Measurements from ENCODE around the gene CCDC137. TPM values are rescaled to one million over a fixed set of nuclear protein-coding genes. Genes with fewer than 3 reads are reported as not detected.

Gene CCDC137
- total RNA-seq, 2 donors from 2014 or later: 3.8 to 5.1 TPM

- Histone ChIP-seq H3K4me1 (no peaks in the 10 kb centered on the region), H3K36me3 (no peaks in the 10 kb centered on the region), H3K9me3 (no peaks in the 10 kb centered on the region), H3K4me3 (no peak overlapping the region), H3K27me3 (no peaks in the 10 kb centered on the region), H3K27ac (no peak overlapping the region)
- TF ChIP-seq CTCF (IDR thresholded peaks at IDR 0.05): no peak
- DNase-seq (ENCODE audit: low spot score): no peak
These were observed 24.6 kb upstream of the CCDC137 start for GRCh38 chr17:81641825-81642489.

GRCh38 chr17:81644496-81644895 is 22.0 kb upstream of the CCDC137 start:
- Histone ChIP-seq H3K27me3 (peaks cover 4 to 9% of the 10 kb centered on the region in 2 donors), H3K4me1 (no peaks in the 10 kb centered on the region), H3K27ac (no peak overlapping the region), H3K36me3 (no peaks in the 10 kb centered on the region), H3K9me3 (peaks cover 0 to 6% of the 10 kb centered on the region in 2 donors), H3K4me3 (no peak overlapping the region)
- no peak for DNase-seq (ENCODE audit: low spot score)
- no peak for TF ChIP-seq CTCF (IDR thresholded peaks at IDR 0.05)

GRCh38 chr17:81644976-81645952 is 21.3 kb upstream of the CCDC137 start:
- no peak for TF ChIP-seq CTCF (IDR thresholded peaks at IDR 0.05)
- Histone ChIP-seq H3K36me3 (no peaks in the 10 kb centered on the region), H3K27me3 (peaks cover 4 to 9% of the 10 kb centered on the region in 2 donors), H3K4me3 (no peak overlapping the region), H3K27ac (no peak overlapping the region), H3K9me3 (peaks cover 0 to 6% of the 10 kb centered on the region in 2 donors), H3K4me1 (no peaks in the 10 kb centered on the region)
- no peak for DNase-seq (ENCODE audit: low spot score)

- Histone ChIP-seq H3K27me3 (peaks cover 4 to 9% of the 10 kb centered on the region in 2 donors), H3K9me3 (peaks cover 0 to 6% of the 10 kb centered on the region in 2 donors), H3K27ac (no peak overlapping the region), H3K36me3 (no peaks in the 10 kb centered on the region), H3K4me3 (no peak overlapping the region), H3K4me1 (no peaks in the 10 kb centered on the region)
- no peak for DNase-seq (ENCODE audit: low spot score)
- TF ChIP-seq CTCF (IDR thresholded peaks at IDR 0.05): no peak
These were observed 19.5 kb upstream of the CCDC137 start for GRCh38 chr17:81646869-81647600.

- DNase-seq (ENCODE audit: low spot score): no peak
- no peak overlapping the region for H3K27ac ChIP-seq
- no peak for TF ChIP-seq CTCF (IDR thresholded peaks at IDR 0.05)
- no peaks in the 10 kb centered on the region for H3K4me1 ChIP-seq
- peaks cover 0 to 6% of the 10 kb centered on the region in 2 donors for H3K9me3 ChIP-seq
- no peak overlapping the region for H3K4me3 ChIP-seq
- H3K27me3 ChIP-seq: peaks cover 4 to 9% of the 10 kb centered on the region in 2 donors
- H3K36me3 ChIP-seq: no peaks in the 10 kb centered on the region
These were observed 18.9 kb upstream of the CCDC137 start for GRCh38 chr17:81647640-81648012.

Data from right atrium auricular region (tissue), 2 donors.